Measurements from ENCODE around the gene OR2A2.

DNA sequence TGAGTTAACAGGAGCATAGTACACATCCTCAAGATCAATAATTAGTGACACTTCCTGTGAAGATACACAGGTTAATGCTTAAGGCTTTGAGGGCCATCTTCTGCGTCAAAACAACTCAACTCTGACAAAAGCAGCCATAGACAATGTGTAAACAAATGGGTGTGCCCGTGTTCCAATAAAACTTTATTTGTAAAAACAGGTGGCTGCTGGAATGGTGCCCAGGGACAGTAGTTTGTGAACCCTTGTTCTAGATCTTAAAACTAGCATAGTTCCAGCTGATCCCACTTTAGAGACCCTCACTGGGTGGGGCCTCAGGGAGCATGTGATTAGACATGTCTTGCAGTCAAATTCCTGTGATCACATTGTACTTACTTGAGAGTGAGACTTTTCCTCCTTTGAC is 21.3 kb downstream of the OR2A2 start:
- no peak for TF ChIP-seq POLR2A (IDR thresholded peaks at IDR 0.05)
- TF ChIP-seq, protein P1, sequence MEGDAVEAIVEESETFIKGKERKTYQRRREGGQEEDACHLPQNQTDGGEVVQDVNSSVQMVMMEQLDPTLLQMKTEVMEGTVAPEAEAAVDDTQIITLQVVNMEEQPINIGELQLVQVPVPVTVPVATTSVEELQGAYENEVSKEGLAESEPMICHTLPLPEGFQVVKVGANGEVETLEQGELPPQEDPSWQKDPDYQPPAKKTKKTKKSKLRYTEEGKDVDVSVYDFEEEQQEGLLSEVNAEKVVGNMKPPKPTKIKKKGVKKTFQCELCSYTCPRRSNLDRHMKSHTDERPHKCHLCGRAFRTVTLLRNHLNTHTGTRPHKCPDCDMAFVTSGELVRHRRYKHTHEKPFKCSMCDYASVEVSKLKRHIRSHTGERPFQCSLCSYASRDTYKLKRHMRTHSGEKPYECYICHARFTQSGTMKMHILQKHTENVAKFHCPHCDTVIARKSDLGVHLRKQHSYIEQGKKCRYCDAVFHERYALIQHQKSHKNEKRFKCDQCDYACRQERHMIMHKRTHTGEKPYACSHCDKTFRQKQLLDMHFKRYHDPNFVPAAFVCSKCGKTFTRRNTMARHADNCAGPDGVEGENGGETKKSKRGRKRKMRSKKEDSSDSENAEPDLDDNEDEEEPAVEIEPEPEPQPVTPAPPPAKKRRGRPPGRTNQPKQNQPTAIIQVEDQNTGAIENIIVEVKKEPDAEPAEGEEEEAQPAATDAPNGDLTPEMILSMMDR (IDR thresholded peaks at IDR 0.05): no peak

All from right lobe of liver (tissue), 4 donors.